DOHH2 (cell line): ENCODE results near the gene ZFAND3.

Experiments
- CTCF ChIP-seq: fragments of 200-600 bp; sonication (generic); IDR thresholded peaks from one replicate; pipeline ENCODE4 v1.5.1; 2014; ENCODE audit warnings: antibody characterized with exemption, mild to moderate bottlenecking, low read depth, low read length; ENCODE audit not compliant: poor library complexity, severe bottlenecking
- EZH2phosphoT487 ChIP-seq: fragments of 200-600 bp; sonication (generic); IDR thresholded peaks from 2 replicates; pipeline ENCODE4 v1.6.1; 2017; ENCODE audit warnings: borderline replicate concordance, mild to moderate bottlenecking, antibody characterized with exemption, low read length, moderate library complexity, mixed read lengths

GRCh38 chr6:37858363-37858762 lies 38.8 kb downstream of the ZFAND3 start:
- no peak for TF ChIP-seq CTCF
- no peak for TF ChIP-seq EZH2phosphoT487
